Measurements from ENCODE around the gene KRTAP1-5. TPM values are rescaled to one million over a fixed set of nuclear protein-coding genes. Genes with fewer than 3 reads are reported as not detected.

The KRTAP1-5 gene
- total RNA-seq, 1 experiment from 2014 or later, result not detected

GRCh38 chr17:41018541-41018940, 8.5 kb downstream of the KRTAP1-5 start:
- intact Hi-C loops (cut with micrococcal nuclease; ENCODE audit: unreplicated experiment), result no loop called here
- no peak overlapping the region for H3K4me3 ChIP-seq
- BruUV-seq (replicated peaks), result no TSS peak
- peaks cover 27% of the 10 kb centered on the region for H3F3A ChIP-seq (ENCODE audit: insufficient read depth, low read depth)
- no peak overlapping the region for H2AFZ ChIP-seq
- H3K79me2 ChIP-seq (ENCODE audit: low read depth), result no peaks in the 10 kb centered on the region
- ChIA-PET POLR2A (ENCODE audit: unreplicated experiment) (no interaction called here), CTCF (no interaction called here)
- no peaks in the 10 kb centered on the region for H3K9me2 ChIP-seq (ENCODE audit: insufficient read depth)
- H3K27me3 ChIP-seq (ENCODE audit: insufficient read depth, low read depth), result no peaks in the 10 kb centered on the region
- no peak overlapping the region for H3K27ac ChIP-seq
- H3K4me2 ChIP-seq, result no peak overlapping the region
- no peaks in the 10 kb centered on the region for H4K20me1 ChIP-seq (ENCODE audit: insufficient read depth)
- TF ChIP-seq CTCF (conservative IDR thresholded peaks at IDR 0.05) (no peak), EZH2 (IDR thresholded peaks at IDR 0.05; ENCODE audit: low read depth) (no peak)
- peaks cover 8% of the 10 kb centered on the region; the same call in 1 of the 2 replicates for H3K9me3 ChIP-seq (ENCODE audit: insufficient read depth, low read depth)
- peaks cover 48% of the 10 kb centered on the region for H3K4me1 ChIP-seq (replicated peaks; ENCODE audit: insufficient read depth)
- H3K36me3 ChIP-seq (ENCODE audit: low read depth), result no peaks in the 10 kb centered on the region
- DNase-seq, result no peak

- ChIA-PET CTCF (no interaction called here), POLR2A (ENCODE audit: unreplicated experiment) (no interaction called here)
- intact Hi-C loops (cut with micrococcal nuclease; ENCODE audit: unreplicated experiment), result no loop called here
- H3K4me1 ChIP-seq (replicated peaks; ENCODE audit: insufficient read depth), result peaks cover 65% of the 10 kb centered on the region
- DNase-seq, result no peak
- no peaks in the 10 kb centered on the region for H3K79me2 ChIP-seq (ENCODE audit: low read depth)
- TF ChIP-seq CTCF (conservative IDR thresholded peaks at IDR 0.05) (no peak), EZH2 (IDR thresholded peaks at IDR 0.05; ENCODE audit: low read depth) (no peak)
- no peak overlapping the region for H3K4me3 ChIP-seq
- no peak overlapping the region for H3K27ac ChIP-seq
- H4K20me1 ChIP-seq (ENCODE audit: insufficient read depth), result no peaks in the 10 kb centered on the region
- no peaks in the 10 kb centered on the region for H3K36me3 ChIP-seq (ENCODE audit: low read depth)
- peaks cover 40% of the 10 kb centered on the region for H3F3A ChIP-seq (ENCODE audit: insufficient read depth, low read depth)
- H2AFZ ChIP-seq, result no peak overlapping the region
- H3K9me2 ChIP-seq (ENCODE audit: insufficient read depth), result no peaks in the 10 kb centered on the region
- no TSS peak for BruUV-seq (replicated peaks)
- H3K27me3 ChIP-seq (ENCODE audit: insufficient read depth, low read depth), result no peaks in the 10 kb centered on the region
- H3K9me3 ChIP-seq (ENCODE audit: insufficient read depth, low read depth), result peaks cover 7% of the 10 kb centered on the region; the same call in 1 of the 2 replicates
- H3K4me2 ChIP-seq, result no peak overlapping the region
Measured at GRCh38 chr17:41016578-41017215, 10.3 kb downstream of the KRTAP1-5 start.

GRCh38 chr17:41015454-41015853, 11.6 kb downstream of the KRTAP1-5 start:
- Histone ChIP-seq H4K20me1 (ENCODE audit: insufficient read depth) (no peaks in the 10 kb centered on the region), H3K4me3 (no peak overlapping the region), H3K4me2 (no peak overlapping the region), H3K9me2 (ENCODE audit: insufficient read depth) (no peaks in the 10 kb centered on the region), H2AFZ (no peak overlapping the region), H3K27ac (no peak overlapping the region), H3K4me1 (replicated peaks; ENCODE audit: insufficient read depth) (peaks cover 59% of the 10 kb centered on the region), H3F3A (ENCODE audit: insufficient read depth, low read depth) (peaks cover 28% of the 10 kb centered on the region), H3K36me3 (ENCODE audit: low read depth) (no peaks in the 10 kb centered on the region), H3K27me3 (ENCODE audit: insufficient read depth, low read depth) (no peaks in the 10 kb centered on the region), H3K79me2 (ENCODE audit: low read depth) (no peaks in the 10 kb centered on the region), H3K9me3 (ENCODE audit: insufficient read depth, low read depth) (no peaks in the 10 kb centered on the region)
- ChIA-PET POLR2A (ENCODE audit: unreplicated experiment) (no interaction called here), CTCF (no interaction called here)
- TF ChIP-seq CTCF (conservative IDR thresholded peaks at IDR 0.05) (no peak), EZH2 (IDR thresholded peaks at IDR 0.05; ENCODE audit: low read depth) (no peak)
- intact Hi-C loops (cut with micrococcal nuclease; ENCODE audit: unreplicated experiment), result no loop called here
- DNase-seq, result no peak
- BruUV-seq (replicated peaks), result no TSS peak

Data from PC-9 (cell line).